ENCODE results near the gene ZNF174.

DNA sequence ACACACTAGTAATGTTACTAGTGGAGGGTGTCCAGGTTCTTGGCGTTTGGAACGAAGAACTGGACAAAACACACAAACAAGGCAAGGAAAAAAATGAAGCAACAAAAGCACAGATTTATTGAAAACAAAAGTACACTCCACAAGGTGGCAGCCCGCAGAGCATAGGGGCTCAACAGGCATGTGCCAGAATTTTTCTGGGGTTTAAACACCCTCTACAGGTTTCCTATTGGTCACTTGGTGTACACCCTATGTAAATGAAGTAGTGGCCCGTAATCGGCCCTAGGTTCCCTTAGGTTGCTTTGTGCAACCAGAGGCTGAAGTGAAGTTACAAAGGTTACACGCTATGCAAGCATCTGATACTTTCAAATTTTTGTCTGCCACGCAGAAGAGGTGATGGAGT, 37.2 kb upstream of the ZNF174 start:
- TF ChIP-seq, protein P1, sequence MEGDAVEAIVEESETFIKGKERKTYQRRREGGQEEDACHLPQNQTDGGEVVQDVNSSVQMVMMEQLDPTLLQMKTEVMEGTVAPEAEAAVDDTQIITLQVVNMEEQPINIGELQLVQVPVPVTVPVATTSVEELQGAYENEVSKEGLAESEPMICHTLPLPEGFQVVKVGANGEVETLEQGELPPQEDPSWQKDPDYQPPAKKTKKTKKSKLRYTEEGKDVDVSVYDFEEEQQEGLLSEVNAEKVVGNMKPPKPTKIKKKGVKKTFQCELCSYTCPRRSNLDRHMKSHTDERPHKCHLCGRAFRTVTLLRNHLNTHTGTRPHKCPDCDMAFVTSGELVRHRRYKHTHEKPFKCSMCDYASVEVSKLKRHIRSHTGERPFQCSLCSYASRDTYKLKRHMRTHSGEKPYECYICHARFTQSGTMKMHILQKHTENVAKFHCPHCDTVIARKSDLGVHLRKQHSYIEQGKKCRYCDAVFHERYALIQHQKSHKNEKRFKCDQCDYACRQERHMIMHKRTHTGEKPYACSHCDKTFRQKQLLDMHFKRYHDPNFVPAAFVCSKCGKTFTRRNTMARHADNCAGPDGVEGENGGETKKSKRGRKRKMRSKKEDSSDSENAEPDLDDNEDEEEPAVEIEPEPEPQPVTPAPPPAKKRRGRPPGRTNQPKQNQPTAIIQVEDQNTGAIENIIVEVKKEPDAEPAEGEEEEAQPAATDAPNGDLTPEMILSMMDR (IDR thresholded peaks at IDR 0.05) = no peak
- no peak for TF ChIP-seq POLR2A (IDR thresholded peaks at IDR 0.05)
